ENCODE data around the gene THRAP3. TPM values are rescaled to one million over a fixed set of nuclear protein-coding genes. Genes with fewer than 3 reads are reported as not detected.

The THRAP3 gene
- total and polyA plus RNA-seq, 2 of the 8 experiments (the other 6 are each of a cell fraction or from before 2014, with no cell fraction given): 40.2 to 183 TPM

DNA sequence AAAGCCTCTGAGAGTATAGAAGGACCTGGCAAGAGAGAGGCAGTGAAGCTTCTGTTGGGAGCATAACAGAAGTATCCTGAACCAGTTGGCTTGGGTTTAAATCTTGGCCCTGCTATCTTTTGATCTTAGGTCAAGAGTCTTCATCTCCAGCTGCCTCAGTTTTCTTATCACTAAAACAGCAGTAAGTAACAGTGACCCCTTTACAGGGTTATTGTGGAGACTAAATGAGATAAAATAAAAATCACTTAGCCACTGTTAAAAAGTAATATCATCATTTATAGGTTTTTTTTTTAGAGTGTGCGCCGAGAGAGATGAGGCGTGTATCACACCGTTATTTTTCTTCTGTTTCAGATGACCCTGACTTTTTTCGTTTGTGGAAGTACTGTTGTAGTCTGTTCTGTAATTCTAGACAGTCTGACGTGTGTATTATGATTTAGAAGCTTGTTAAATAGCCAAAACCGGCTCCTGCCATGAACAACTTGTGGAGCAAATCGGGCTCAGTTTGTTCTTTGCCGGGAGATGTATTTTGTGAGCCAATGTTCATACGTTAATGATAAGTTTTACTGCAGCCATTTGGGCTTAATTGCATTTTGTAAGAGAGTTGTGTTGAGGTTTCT is 1.1 kb downstream of the THRAP3 start:
- Histone ChIP-seq H3K4ac (replicated peaks; ENCODE audit: insufficient read length, low read depth, low read length) (no peak overlapping the region), H3K9me3 (ENCODE audit: insufficient read depth in 2 of 2, low read depth in 1 of 2, low read length in 1 of 2) (no peaks in the 10 kb centered on the region), H3K79me1 (ENCODE audit: low read depth, low read length) (no peaks in the 10 kb centered on the region; the same call in 1 of the 2 replicates), H3K14ac (ENCODE audit: insufficient read length) (no peak overlapping the region), H2BK20ac (ENCODE audit: low read length) (no peak overlapping the region), H4K8ac (ENCODE audit: extremely low read depth, insufficient read depth, low read length) (no peak overlapping the region), H3K23me2 (ENCODE audit: low read depth, low read length) (peaks cover 2% of the 10 kb centered on the region), H3K79me2 (ENCODE audit: control insufficient read depth in 1 of 2, insufficient read depth in 2 of 2, low read length in 2 of 2) (peaks cover 46 to 61% of the 10 kb centered on the region in 2 experiments), H2BK120ac (replicated peaks; ENCODE audit: low read depth, low read length) (no peak overlapping the region), H3K4me1 (replicated peaks in 1 of 4; ENCODE audit: control insufficient read depth in 3 of 4, insufficient read depth in 4 of 4, low read length in 3 of 4) (peaks cover 0 to 3% (median 0%) of the 10 kb centered on the region in 4 experiments; a peak in 1 of 7 replicates), H3K23ac (ENCODE audit: insufficient read length) (no peak overlapping the region), H3K56ac (replicated peaks; ENCODE audit: insufficient read length, low read depth, low read length) (no peak overlapping the region), H4K5ac (ENCODE audit: insufficient read length, low read depth, low read length) (no peak overlapping the region), H3K36me3 (ENCODE audit: control insufficient read depth in 2 of 4, insufficient read depth in 4 of 4, low read length in 3 of 4) (peaks cover 0 to 19% (median 7%) of the 10 kb centered on the region in 4 experiments; a peak in 5 of 8 replicates), H4K91ac (replicated peaks; ENCODE audit: insufficient read length, low read length) (no peak overlapping the region), H3K4me3 (ENCODE audit: extremely low read depth in 1 of 4, insufficient read depth in 2 of 4, low read depth in 3 of 4, low read length in 4 of 4) (peak overlapping the region; percentile 91 to 96 (median 94)), H3K4me2 (ENCODE audit: insufficient read depth in 1 of 2, low read depth in 2 of 2, low read length in 2 of 2) (peak overlapping the region; percentile 84 to 94), H3K27ac (ENCODE audit: low read depth, low read length) (peak overlapping the region; percentile 98; the same call in 1 of the 2 replicates), H3K27me3 (replicated peaks in 1 of 4; ENCODE audit: control insufficient read depth in 3 of 4, extremely low read depth in 1 of 4, insufficient read depth in 3 of 4, low read length in 3 of 4) (no peaks in the 10 kb centered on the region), H4K20me1 (replicated peaks in 1 of 2; ENCODE audit: control insufficient read depth in 1 of 2, insufficient read depth in 2 of 2, low read length in 2 of 2) (peaks cover 14 to 19% of the 10 kb centered on the region in 2 experiments), H3K9ac (replicated peaks in 1 of 4; ENCODE audit: extremely low read depth in 1 of 4, low read depth in 3 of 4, low read length in 3 of 4) (peak overlapping the region; percentile 82 to 98 (median 96)), H2BK5ac (ENCODE audit: low read depth, low read length) (no peak overlapping the region), H2AFZ (ENCODE audit: low read length) (no peak overlapping the region), H2BK12ac (ENCODE audit: low read depth, low read length) (no peak overlapping the region), H3K18ac (ENCODE audit: extremely low read depth, low read length) (no peak overlapping the region), H2AK5ac (ENCODE audit: low read depth, low read length) (no peak overlapping the region), H2BK15ac (ENCODE audit: low read length) (no peak overlapping the region)
- 84% methylated on average over 10 of the region's 10 CpGs; no CpG with 5 or more reads in 1 of the 2 experiments for WGBS, 2 experiments (ENCODE audit: extremely low coverage in 1 of 2, insufficient coverage in 1 of 2, insufficient read length in 1 of 2, insufficient replicate concordance in 2 of 2, low coverage in 1 of 2, low lambda C conversion rate in 2 of 2, missing lambda C conversion rate in 1 of 2)
- FAIRE-seq: no peak
- POLR2A ChIA-PET (ENCODE audit: partially characterized antibody): interaction anchor here (0.9 to 5.0 kb wide), 17 partner anchors 8 to 161 kb away, joined by 3 to 48 read pairs (median 5); partner anchors contain the start of genes MAP7D1, SH3D21, STK40 and TRAPPC3
- CTCF ChIA-PET (ENCODE audit: partially characterized antibody): interaction anchor here (0.6 to 5.0 kb wide), 24 partner anchors 13 to 203 kb away, joined by 3 to 38 read pairs (median 4); partner anchors contain the start of genes LSM10 and TRAPPC3
- DNase-seq (ENCODE audit: low read depth in 1 of 2, low spot score in 2 of 2): no peak
- TF ChIP-seq CEBPB (IDR thresholded peaks at IDR 0.05; ENCODE audit: low read depth, low read length): no peak
- TF ChIP-seq CHD1 (IDR thresholded peaks at IDR 0.05; ENCODE audit: low read depth, low read length): no peak
- no peak for TF ChIP-seq TAF7 (optimal IDR thresholded peaks at IDR 0.05; ENCODE audit: borderline replicate concordance, low read depth, low read length)
- TF ChIP-seq, protein P1, sequence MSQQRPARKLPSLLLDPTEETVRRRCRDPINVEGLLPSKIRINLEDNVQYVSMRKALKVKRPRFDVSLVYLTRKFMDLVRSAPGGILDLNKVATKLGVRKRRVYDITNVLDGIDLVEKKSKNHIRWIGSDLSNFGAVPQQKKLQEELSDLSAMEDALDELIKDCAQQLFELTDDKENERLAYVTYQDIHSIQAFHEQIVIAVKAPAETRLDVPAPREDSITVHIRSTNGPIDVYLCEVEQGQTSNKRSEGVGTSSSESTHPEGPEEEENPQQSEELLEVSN (IDR thresholded peaks at IDR 0.05): no peak
- TF ChIP-seq SIN3A (conservative IDR thresholded peaks at IDR 0.05 in 1 of 2, IDR thresholded peaks at IDR 0.05 in 1 of 2; ENCODE audit: low read depth in 1 of 2, low read length in 2 of 2): no peak
- TF ChIP-seq JUND (IDR thresholded peaks at IDR 0.05; ENCODE audit: low read length): no peak
- no peak for TF ChIP-seq BACH1 (IDR thresholded peaks at IDR 0.05; ENCODE audit: low read length)
- TF ChIP-seq EZH2 (IDR thresholded peaks at IDR 0.05; ENCODE audit: low read depth, low read length, severe bottlenecking): no peak
- no peak for TF ChIP-seq SP4 (IDR thresholded peaks at IDR 0.05; ENCODE audit: low read length)
- no peak for TF ChIP-seq HDAC2 (IDR thresholded peaks at IDR 0.05; ENCODE audit: borderline replicate concordance in 1 of 2, low read depth in 2 of 2, low read length in 2 of 2)
- TF ChIP-seq CTBP2 (IDR thresholded peaks at IDR 0.05; ENCODE audit: borderline replicate concordance, insufficient read depth, insufficient read length, low read length): no peak

Data from H1 (cell line).